Effector CD4-positive, alpha-beta T cell (primary cell): Measurements from ENCODE around the gene NLGN1.
"Not testable (repeated sequence)": the region's sequence is repeated elsewhere in the genome, so short reads cannot be mapped to it uniquely, and the experiment has no call there.

Source experiments
- DNase-seq: peaks from one replicate; pipeline ENCODE4 v3.0.0-alpha.2; 2020

Gene NLGN1

GRCh38 chr3:173567997-173568396 lies 170.5 kb downstream of the NLGN1 start:
- no peak for DNase-seq

GRCh38 chr3:173568623-173569022 lies 171.1 kb downstream of the NLGN1 start:
- DNase-seq = no peak

GRCh38 chr3:173583496-173583895 lies 186.0 kb downstream of the NLGN1 start:
- DNase-seq = no peak

GRCh38 chr3:173584093-173584837 lies 186.7 kb downstream of the NLGN1 start:
- DNase-seq = no peak

GRCh38 chr3:173584838-173585831 lies 187.6 kb downstream of the NLGN1 start:
- no peak for DNase-seq

- no peak for DNase-seq
These were observed 188.6 kb downstream of the NLGN1 start for GRCh38 chr3:173586166-173586565.

GRCh38 chr3:173587055-173587454 lies 189.5 kb downstream of the NLGN1 start:
- DNase-seq = no peak

- no peak for DNase-seq
These were observed 191.0 kb downstream of the NLGN1 start for GRCh38 chr3:173588556-173588955.

GRCh38 chr3:173589116-173589515 lies 191.6 kb downstream of the NLGN1 start:
- no peak for DNase-seq

GRCh38 chr3:173591401-173591800 lies 193.9 kb downstream of the NLGN1 start:
- no peak for DNase-seq

- DNase-seq = not testable (repeated sequence)
These were observed 197.3 kb downstream of the NLGN1 start for GRCh38 chr3:173594881-173595280.

- no peak for DNase-seq
These were observed 202.1 kb downstream of the NLGN1 start for GRCh38 chr3:173599673-173600072.

- DNase-seq = no peak
These were observed 217.0 kb downstream of the NLGN1 start for GRCh38 chr3:173614522-173614921.

- no peak for DNase-seq
These were observed 218.1 kb downstream of the NLGN1 start for GRCh38 chr3:173615661-173616060.

GRCh38 chr3:173617490-173617889 lies 219.9 kb downstream of the NLGN1 start:
- no peak for DNase-seq

GRCh38 chr3:173618148-173618547 lies 220.6 kb downstream of the NLGN1 start:
- DNase-seq = no peak

GRCh38 chr3:173618703-173619102 lies 221.2 kb downstream of the NLGN1 start:
- DNase-seq = no peak

- no peak for DNase-seq
These were observed 224.6 kb downstream of the NLGN1 start for GRCh38 chr3:173622166-173622565.

- no peak for DNase-seq
These were observed 226.5 kb downstream of the NLGN1 start for GRCh38 chr3:173624086-173624485.

- DNase-seq = no peak
These were observed 233.3 kb downstream of the NLGN1 start for GRCh38 chr3:173630849-173631248.

GRCh38 chr3:173632945-173633344 lies 235.4 kb downstream of the NLGN1 start:
- no peak for DNase-seq

- DNase-seq = no peak
These were observed 238.3 kb downstream of the NLGN1 start for GRCh38 chr3:173635826-173636225.

- DNase-seq = no peak
These were observed 241.6 kb downstream of the NLGN1 start for GRCh38 chr3:173639098-173639497.

GRCh38 chr3:173641696-173642095 lies 244.2 kb downstream of the NLGN1 start:
- no peak for DNase-seq
